Suppressor macrophage treated with lipopolysaccharide for 1 hour (primary cell): ENCODE data around the gene RABL3.
"Not testable (repeated sequence)": the region's sequence is repeated elsewhere in the genome, so short reads cannot be mapped to it uniquely, and the experiment has no call there.

Source experiments
- DNase-seq, 3 donors: peaks; one replicate each; pipeline ENCODE4 v3.0.0-alpha.2; 2020 to 2022

The RABL3 gene

DNA sequence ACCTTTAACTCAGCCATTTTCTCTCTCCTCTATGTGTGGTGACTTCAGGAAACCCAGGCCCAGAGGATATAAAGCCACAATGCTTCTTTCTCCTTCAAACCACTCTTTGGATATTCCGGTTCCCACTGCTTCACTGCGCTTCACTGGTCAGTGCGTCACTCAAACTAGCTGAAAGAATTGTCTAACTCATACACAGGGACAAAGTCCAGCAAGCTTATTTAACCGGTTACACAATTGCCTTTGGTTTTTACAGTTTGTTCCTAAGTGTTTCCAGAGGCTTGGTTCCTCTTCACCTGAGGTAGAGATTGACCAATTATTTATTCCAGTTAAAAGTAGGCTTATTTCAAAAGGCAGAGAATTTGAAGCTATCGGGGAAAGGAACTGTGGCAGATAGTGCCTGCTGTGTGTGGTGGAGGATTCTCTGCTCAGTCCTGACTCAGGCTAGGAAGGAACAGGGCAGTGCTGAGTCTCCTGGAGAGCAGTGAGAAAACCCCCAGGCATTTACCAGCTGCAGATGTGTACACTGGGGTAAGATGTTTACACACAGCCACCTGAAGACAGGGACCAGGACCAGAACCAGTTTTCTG is 60.1 kb downstream of the RABL3 start, which contains the start of gene HGD:
Gene HGD (minus strand): TSS at position 145 of the 587 bp plus-strand sequence. CDS start 128 bp downstream, at position 17.
- DNase-seq: no peak

DNA sequence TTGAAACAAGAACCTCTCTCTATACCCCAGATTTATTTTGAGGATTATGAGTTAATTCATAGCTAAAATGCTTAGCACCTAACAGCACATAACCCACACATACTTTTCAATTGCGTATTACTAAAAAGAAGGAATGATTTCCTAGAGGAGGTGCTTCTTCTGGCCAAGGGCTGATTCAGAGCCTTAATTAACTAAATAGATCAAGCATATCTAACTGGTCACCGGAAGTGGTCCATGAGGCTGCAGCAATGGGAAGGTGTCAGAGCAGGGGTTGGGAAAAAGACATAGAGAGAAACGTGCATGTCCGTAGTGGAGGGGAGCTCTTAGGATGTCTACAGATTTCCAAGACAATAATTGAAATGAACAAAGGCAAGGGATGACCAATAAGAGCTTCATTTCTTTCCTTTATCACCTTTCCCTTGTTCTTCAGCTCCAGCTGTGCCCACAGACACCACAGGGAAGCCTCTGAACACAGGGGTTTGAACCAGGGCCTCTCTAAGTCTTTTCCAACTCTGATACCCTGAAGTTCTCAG is 60.7 kb downstream of the RABL3 start:
- no peak for DNase-seq

DNA sequence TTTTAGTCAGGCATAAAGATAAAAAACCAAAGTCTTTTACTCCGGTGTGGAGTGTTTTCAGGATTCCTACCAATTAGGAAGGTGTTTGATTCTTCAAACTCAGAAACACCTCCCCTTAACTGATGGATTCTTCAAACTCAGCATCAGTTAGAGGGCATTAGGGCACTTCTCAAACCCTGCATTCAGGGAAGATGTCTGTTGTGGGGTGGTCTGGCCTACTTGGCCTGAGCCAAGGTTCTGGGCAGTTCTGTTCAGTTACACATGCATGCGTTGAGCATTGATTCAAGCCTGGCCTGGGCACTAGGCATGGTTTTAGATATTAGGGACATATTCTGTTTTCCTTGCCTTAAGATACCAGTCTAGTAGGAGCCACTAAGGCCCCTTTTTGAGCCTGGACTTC is 61.3 kb downstream of the RABL3 start:
- no peak for DNase-seq

DNA sequence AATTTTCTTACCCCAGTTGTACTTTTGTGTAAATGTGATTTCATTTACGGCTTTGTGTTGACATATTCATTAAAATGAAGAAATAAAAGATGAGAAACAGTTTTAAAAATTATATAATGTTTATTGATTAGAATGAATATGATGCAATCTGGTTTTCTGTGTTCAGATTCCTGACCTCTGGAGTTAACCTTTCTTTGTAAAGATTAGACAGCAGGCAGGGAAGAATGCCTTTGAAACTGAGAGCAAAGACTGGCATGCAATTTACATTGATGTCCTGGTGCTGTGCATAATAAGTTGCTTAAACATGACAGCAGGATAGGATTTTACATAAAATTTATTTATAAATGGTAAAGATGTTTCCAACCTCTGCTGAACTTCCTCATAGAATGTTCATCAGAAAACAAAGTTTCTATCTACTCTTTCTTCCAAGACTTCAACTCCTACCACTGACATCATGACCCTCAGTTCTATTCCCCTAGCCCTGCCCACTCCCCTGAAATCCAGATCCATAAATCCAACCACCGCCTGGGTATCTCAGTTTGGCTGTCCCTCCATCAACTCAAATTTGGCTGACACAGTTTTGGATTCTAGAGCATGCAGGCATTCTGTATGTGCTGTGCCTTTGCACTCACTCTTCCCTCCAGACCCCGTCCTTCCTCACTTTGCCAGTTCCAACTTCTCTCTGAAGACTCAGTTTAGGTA is 62.0 kb downstream of the RABL3 start:
- no peak for DNase-seq

DNA sequence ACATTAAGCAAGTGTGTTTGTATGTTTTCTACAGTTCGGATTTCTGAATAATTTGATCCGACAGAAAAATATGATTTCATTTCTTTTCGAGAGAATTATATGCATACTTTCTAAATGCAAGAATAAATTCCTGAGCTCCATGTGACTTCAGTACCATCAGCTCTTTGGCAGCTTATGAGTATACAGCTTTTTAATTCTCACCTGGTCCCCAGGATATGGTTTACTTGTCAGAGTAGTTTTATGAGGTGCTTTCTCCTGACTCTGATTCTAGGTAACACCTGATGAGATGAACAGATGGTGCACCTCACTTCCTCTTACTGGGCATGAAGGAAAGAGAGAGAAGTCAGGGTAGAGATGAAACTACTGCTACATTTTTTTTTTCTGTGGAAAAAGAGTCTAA is 63.3 kb downstream of the RABL3 start:
- DNase-seq: no peak

DNA sequence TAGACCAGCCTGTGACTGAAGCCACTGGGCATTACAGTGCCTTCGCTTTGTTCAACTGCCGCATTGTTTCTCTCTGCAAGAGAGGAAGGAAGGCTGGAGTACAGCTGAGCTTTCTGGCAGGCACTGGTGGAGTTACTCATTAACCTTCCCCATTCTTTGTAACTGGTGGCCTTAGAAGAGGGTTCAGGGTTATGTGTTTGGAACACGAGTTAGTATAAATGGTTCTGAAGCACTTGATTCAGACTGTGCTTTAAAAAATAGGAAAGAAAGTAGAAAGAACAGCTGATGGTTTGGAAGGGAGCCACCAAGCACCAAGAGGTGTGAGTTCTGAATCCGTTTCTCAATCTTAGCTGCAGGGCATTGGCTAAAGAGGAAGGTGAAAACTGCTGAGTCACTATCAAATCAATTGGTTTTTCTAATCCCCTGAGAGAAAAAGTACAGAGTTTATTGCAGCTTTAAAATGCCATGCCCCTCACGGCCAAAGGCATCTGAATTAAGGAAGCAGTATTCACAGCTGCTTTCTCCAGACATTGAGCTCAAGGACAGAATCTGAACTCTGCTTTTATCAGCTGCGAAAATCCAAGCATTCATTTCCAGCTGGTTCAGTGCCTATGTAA is 63.9 kb downstream of the RABL3 start:
- peak; percentile 59 to 71 (median 65) for DNase-seq

DNA sequence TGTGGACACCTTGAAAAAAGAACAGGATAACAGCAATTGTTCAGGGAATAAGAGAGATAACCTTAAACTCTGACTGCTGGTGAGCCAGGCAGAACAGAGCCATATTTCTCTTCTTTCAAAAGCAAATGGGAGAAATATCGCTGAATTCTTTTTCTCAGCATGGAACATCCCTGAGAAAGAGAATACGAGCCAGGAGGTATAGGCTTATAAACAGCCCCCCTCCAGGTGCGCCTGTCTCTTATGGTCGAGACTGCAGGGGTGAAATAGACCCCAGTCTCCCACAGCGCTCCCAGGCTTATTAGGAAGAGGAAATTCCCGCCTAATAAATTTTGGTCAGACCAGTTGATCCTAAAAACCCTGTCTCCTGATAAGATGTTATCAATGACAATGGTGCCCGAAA is 65.1 kb downstream of the RABL3 start:
- DNase-seq: not testable (repeated sequence)

DNA sequence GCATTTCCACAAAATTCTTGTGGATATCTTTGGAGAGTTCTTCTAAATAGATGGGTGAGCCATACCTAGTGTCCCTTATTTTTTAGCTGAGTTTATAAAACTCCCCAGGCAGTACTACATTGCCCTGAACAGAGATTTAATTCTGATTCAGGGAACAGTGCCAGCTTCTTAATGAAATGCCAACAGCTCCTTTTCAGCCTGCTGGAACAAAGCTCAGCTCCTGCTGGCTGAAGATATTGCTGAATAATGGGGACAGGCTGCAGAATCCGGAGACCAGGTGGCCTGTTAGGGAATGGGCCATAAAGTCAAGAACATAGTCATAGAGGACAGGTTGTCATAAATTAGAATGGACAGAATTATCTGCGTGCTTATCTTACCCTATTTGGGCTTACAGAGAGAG is 69.2 kb downstream of the RABL3 start:
- no peak for DNase-seq

DNA sequence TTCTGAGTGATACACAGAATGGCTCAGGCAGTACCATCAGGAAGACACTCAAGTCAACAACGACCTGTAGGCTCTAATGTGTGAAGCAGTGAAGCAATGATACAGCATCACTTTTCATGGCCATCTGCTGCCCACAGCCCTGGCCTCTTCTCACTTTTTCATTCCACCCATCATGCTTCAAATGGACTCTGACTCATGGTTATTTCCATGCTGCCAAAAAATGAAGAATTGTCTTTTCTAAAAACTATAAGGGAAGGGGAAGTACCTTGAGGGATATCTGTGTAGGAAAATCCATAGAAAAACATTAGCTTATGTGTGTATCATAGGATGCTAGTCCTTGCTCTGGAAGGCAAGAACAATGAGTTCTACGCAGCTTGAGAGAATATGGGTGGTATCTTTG is 71.7 kb downstream of the RABL3 start:
- DNase-seq: peak; percentile 38 to 68 (median 59)

DNA sequence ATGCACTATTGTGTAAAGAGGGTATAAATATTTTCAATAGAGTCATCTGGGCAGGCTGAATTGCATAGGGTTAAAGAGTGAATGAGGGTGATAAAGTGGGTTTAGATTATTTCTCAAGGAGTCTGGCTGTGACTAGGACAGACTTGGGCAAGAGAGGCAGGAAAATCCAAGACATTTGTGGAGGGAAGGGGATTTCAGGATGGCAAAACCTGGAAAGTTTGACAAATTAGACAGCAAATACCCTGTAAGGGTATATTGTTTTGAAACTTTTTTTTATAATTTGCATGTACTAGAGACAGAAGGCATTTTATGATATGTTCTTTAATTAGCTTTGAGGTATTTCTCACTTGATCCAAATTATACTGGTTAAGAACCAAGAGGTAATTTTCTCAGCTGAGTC is 77.4 kb downstream of the RABL3 start:
- DNase-seq: peak; percentile 32 to 60 (median 36)

DNA sequence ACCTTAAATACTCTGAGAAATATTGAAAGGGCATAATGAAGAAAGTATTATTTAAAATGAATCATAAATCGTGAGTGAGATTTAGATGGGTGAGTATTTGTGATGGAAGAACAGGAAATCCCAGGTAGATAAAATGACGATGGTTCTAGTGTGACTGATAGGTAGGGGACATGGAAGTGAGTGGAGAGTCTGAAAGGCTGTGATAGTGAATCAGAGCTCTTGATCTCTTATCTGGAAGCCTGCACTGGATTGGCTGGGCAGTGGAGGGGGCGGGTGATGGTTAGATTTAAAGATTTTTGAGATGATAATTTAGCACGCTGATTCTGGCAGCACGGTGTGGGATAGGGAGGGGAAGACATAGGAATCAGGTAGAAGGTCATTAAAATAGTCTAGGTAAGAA is 80.4 kb downstream of the RABL3 start:
- no peak for DNase-seq

DNA sequence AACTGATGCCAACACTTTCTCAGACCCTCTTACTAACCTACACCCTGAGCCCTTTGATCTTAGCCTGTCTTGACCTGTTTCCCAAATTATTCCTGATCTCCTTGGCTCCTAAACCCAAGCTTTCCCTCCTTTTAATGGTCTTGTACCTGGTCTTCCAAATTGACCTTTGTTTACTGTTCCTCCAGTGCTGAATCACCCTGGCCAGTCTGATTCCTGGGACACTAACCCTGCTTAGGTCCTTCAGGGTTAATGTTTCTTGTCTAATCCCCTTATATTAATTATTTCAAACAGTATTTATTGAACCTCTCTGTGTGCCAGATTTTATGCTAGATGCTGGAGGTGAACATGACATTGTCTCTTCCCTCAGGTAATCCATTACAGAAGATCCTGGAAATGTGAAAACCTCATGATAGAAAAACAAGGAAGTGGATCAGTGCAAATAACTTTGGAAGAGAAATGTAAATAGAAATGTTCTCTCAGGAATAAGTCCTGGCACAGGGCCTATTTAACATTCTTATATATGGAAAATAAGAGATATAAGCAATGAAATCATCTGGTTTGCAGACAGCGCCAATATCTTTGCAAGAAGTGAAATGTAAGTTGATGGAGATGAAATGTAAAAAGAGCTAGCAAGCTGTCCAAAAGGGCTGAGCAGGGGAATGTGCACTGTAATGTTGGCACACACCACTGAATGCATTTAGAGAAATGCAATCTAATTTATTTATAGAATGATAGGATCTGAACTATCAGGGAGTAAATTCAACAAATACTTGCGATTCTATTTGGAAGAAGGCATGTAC is 81.0 kb downstream of the RABL3 start:
- DNase-seq: no peak

DNA sequence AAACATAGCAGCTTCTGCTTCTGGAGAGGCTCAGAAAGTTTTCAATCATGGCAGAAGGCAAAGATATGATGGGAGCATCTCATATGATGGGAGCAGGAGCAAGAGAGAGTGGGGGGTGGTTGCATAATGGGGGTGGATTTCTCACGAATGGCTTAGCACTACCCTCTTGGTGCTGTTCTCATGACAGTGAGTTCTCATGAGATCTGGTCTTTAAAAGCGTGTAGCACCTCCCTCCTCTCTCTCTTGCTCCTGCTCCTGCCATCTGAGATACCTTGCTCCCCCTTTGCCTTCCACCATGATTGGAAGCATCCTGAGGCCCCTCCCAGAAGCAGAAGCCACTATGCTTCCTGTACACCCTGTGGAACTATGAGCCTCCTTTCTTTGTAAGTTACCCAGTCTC is 82.5 kb downstream of the RABL3 start:
- DNase-seq: no peak

DNA sequence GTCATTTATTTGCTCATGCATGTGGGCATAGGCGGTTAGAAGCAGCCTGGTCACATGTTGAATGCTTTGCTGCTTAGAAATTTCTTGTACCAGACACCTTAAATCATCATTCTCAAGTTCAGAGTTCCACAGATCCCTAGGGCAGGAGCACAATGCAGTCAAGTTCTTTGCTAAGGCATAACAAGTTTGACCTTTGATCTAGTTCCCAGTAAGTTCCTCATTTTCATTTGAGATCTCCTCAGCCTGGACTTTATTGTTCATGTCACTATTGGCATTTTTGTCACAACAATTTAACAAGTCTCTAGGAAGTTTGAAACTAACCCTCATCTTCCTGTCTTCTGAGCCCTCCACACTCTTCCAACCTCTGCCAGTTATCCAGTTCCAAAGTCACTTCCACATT is 83.0 kb downstream of the RABL3 start:
- peak; percentile 21 to 57 (median 55) for DNase-seq

DNA sequence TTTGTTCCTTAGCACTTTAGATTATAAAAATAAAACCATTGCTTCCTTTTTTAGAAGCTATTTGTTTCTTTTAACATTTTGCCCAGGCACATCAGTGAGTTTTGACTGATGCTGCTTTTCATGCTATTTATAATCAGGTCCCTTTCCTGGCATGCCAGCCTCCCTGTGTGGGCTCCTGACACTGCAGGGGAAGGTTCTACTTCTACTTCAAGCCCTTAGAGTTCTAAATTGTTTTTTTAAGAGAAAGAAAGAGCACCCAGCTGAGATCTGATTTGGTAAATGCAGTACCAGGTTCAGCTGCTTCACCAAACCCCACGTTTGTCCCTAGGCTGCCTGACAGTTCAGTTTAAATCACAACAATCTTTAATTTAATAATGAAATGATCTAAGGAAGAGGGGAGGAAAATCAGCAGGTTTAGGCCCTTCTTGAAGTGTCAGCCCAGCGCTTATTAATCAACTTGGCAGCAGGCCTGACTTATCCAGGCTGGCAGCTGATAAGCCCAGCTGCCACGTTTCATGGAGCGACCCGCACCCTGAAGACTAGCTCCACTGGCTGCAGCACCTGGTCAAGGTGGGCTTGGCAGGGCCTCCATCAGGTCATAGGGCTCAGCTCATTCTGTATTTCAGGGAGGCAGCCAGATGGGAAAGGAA is 89.3 kb downstream of the RABL3 start:
- no peak for DNase-seq

DNA sequence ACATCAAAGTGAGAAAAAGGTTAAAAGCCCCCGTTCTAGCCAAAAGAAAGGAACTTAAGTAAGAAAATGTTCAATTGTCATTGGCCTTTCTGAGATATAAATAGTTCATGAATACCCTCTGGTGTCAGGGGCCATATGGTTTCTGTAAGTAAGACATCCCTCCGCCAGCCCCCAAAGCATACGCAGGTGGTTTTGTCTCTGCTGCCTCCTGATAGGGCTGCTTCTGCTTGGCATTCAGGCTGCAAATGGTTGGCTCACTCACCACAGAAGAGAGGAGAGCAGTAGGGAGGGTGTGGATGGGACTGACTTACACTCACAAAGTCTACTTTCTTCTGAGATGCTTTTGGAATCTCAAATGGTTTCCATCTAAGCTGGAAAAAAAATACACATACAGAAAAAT is 90.0 kb downstream of the RABL3 start:
- no peak for DNase-seq

DNA sequence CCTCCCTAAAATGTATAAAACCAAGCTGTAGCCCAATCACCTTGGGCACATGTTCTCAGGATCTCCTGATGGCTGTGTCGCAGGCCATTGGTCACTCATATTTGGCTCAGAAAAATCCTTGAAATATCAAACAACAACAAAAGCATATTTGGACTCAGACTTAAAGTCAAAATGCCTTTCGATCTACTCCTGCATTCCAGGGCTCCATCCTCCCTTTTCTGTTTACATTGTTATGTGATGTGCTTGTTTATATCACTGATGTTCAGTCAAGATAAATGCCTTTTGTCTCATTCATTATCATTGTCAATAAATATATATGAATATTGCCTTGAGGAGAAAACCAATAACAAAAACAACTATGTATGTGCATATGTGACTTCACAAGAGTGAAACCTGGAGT is 92.0 kb downstream of the RABL3 start:
- no peak for DNase-seq

DNA sequence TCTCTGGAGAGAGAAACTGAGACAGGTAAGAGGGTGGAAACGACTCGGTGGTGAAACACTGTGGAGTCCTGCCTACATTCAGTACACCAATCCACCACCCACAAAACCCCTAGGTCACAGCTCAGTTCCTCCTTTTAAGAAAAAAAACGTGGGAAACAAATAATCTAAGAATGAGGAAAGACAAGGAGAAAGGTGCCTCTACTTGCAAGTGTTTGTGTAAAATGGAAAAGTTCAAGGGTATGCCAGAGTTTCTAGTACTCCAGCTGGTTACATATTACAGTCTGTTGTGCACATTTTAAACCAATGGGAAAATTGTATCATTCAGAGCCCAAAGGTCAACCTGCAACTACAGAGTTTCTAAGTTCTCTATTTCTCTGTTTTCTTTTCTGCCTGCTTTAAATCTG is 92.5 kb downstream of the RABL3 start:
- peak; percentile 72 to 80 (median 73) for DNase-seq

DNA sequence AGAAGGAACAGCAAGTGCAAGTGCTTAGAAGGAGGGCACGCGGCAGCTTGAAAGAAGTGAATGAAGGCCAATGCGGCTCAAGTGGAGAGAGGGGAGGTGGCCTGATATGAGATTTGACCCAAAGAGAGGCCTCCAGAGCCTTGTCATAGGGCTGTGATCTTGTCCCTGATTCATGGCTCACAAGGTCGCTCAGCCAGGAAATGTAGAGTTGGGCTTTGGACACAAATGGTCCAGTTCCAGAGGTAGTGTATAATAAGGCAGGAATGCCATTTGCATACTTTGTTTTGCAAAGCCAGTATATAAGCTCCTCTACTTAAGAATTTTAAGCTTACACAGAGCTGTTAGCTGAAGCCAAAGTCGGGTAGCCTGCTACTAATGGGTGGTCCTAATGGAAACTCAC is 94.0 kb downstream of the RABL3 start:
- DNase-seq: no peak

DNA sequence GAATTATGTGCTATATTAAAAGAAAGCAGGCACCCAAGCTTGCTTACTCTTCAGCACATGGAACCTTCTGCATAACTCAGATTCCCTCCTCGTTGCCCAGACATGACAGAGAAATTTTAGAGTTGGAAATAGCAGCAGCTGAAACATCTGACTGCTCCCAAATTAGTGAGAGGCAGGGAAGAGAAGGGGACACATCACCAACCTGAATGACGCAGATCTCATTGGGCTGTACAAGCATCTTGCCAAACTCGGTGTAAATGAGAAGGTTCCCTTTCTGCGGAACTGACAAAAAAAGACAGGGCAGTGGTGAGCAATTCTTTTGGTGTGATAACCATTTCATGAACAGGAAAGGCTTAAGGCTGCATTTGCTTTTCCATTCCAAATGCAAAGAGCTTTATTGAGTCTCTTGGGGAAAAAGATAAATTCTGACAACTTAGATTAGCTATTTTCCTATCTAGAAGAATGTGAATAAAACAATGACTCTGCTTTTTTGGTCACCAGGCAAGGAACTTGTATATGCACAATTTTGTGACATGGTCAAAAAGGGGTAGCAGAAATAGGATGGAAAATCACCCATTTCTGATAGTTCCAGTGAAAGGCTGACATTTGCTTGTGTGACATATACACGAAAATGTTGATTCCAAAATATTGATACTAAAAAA is 95.4 kb downstream of the RABL3 start:
- DNase-seq: no peak

DNA sequence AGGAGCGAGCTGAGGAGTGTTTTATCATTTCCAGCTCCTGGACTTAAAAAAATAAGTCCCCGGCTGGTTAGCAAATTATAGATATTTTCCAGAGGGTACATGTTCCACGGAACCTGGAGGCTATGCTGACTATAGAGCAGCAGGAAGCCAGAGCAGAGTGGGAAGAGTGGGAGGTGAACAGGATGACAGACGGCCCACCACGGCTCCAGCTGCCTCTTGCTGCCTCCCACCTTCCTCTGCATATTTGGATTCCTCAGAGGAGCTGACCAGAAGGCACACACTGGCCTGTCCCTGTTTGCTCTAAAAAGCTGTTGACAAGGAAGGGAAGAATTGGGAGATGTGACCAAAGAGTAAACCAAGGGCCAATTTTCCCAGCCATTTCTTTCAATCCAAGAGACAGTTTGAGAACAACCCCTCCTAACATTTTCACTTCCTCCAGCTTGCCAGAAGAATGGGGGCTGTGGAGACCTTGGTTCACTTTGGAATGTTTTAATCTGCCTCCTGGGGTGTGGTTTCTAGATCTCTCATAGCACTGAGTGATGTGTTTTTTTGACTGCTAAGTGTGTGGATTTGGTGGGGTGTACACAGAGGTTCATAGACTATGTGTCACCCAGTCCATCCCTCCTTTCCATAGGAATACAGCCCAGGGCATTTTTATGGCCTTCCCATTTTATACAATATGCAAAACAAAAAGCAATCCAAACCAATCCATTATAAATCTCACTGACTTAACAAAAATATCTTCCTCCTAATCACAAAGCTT is 97.1 kb downstream of the RABL3 start:
- peak; percentile 57 to 74 (median 66) for DNase-seq
